NCI-H1092 treated with DMSO at 0.1 percent for 48 hours (cell line): Measurements from ENCODE around the gene NBAS.
"Not testable (repeated sequence)": the region's sequence is repeated elsewhere in the genome, so short reads cannot be mapped to it uniquely, and the experiment has no call there.

ENCODE experiments used
- DNase-seq: peaks from one replicate; lab custom pipeline; 2025; lab: John Stamatoyannopoulos, UW

NBAS gene

GRCh38 chr2:15559379-15560139 lies 1.6 kb downstream of the NBAS start:
- no peak for DNase-seq

GRCh38 chr2:15557887-15558311 lies 3.2 kb downstream of the NBAS start:
- DNase-seq: no peak

- DNase-seq: no peak
Observed at GRCh38 chr2:15556311-15556930, 4.7 kb downstream of the NBAS start.

GRCh38 chr2:15555760-15556193 lies 5.4 kb downstream of the NBAS start:
- DNase-seq: no peak

GRCh38 chr2:15554525-15555218 lies 6.5 kb downstream of the NBAS start:
- no peak for DNase-seq

- DNase-seq: no peak
Observed at GRCh38 chr2:15553951-15554350, 7.2 kb downstream of the NBAS start.

GRCh38 chr2:15553519-15553918 lies 7.6 kb downstream of the NBAS start:
- DNase-seq: no peak

GRCh38 chr2:15548974-15549373 lies 12.2 kb downstream of the NBAS start:
- no peak for DNase-seq

- no peak for DNase-seq
Observed at GRCh38 chr2:15547115-15547876, 13.8 kb downstream of the NBAS start.

- DNase-seq: no peak
Observed at GRCh38 chr2:15546297-15547098, 14.6 kb downstream of the NBAS start.

GRCh38 chr2:15544227-15544626 lies 16.9 kb downstream of the NBAS start:
- DNase-seq: no peak

- DNase-seq: no peak
Observed at GRCh38 chr2:15543541-15543940, 17.6 kb downstream of the NBAS start.

- no peak for DNase-seq
Observed at GRCh38 chr2:15543053-15543452, 18.1 kb downstream of the NBAS start.

- not testable (repeated sequence) for DNase-seq
Observed at GRCh38 chr2:15542269-15542668, 18.9 kb downstream of the NBAS start.

- DNase-seq: not testable (repeated sequence)
Observed at GRCh38 chr2:15540523-15540922, 20.6 kb downstream of the NBAS start.

GRCh38 chr2:15539999-15540398 lies 21.1 kb downstream of the NBAS start:
- no peak for DNase-seq

- DNase-seq: no peak
Observed at GRCh38 chr2:15538792-15539191, 22.3 kb downstream of the NBAS start.

GRCh38 chr2:15533860-15534480 lies 27.2 kb downstream of the NBAS start:
- no peak for DNase-seq

GRCh38 chr2:15532996-15533395 lies 28.1 kb downstream of the NBAS start:
- DNase-seq: no peak

GRCh38 chr2:15531095-15531854 lies 29.9 kb downstream of the NBAS start:
- no peak for DNase-seq
